Measurements from ENCODE around the gene SERPINB12.

SERPINB12 gene, protein sequence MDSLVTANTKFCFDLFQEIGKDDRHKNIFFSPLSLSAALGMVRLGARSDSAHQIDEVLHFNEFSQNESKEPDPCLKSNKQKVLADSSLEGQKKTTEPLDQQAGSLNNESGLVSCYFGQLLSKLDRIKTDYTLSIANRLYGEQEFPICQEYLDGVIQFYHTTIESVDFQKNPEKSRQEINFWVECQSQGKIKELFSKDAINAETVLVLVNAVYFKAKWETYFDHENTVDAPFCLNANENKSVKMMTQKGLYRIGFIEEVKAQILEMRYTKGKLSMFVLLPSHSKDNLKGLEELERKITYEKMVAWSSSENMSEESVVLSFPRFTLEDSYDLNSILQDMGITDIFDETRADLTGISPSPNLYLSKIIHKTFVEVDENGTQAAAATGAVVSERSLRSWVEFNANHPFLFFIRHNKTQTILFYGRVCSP

DNA sequence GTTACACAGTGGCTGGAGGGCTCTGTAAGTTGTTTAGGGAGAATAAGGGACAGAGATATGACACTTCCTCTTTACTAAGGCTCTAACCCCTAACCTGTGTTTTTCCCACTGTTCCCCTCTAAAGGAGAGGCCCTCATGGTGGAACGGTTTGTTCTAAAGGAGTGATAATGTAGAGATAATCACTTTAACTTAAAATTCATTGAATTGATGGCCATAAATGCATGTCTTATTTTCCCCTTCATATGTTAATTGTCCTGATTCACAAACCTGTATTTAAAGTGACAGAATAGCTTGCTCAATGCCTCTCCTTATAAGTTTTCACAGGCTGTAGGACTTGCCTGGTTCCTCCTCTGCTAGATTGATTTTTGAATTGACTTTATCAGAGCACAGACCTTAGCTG, at the start of gene SERPINB12:
Gene SERPINB12 (plus strand): TSS at position 301 of the 400 bp plus-strand sequence. CDS start 13,791 bp downstream, outside the sequence.
- DNase-seq = no peak

DNA sequence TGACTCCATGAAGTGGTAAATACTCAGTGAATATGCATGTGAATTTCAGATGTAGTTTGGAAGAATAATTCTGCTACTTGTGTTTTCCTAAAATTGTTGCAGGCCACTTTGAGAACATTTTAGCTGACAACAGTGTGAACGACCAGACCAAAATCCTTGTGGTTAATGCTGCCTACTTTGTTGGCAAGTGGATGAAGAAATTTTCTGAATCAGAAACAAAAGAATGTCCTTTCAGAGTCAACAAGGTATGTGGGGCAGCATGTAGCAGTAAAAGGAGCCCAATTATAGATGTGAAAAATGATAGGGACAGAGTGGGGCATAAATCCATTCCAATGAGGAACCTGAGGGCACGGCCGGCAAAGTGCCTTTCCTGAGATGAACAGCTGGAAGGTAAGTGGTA, 49.3 kb upstream of the SERPINB12 start:
- DNase-seq = no peak

DNA sequence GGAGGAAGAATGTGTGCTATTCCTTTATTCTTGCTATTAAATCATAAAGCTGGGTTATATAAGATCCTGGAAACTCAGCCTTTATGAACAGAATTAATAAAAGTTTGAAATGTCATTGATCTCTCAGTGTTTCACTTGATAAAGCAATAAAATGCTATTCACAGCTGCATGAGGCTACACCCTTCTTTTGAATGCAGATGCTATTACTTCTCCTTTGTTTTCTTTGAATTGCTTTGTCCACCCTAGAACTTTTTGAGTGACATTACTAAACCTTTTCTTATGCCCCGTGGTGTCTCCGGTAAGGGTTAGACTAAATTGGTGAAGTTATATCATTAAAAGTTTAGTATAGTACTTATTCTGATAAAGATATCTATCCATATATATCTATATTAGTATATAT, 46.5 kb upstream of the SERPINB12 start:
- DNase-seq = no peak

DNA sequence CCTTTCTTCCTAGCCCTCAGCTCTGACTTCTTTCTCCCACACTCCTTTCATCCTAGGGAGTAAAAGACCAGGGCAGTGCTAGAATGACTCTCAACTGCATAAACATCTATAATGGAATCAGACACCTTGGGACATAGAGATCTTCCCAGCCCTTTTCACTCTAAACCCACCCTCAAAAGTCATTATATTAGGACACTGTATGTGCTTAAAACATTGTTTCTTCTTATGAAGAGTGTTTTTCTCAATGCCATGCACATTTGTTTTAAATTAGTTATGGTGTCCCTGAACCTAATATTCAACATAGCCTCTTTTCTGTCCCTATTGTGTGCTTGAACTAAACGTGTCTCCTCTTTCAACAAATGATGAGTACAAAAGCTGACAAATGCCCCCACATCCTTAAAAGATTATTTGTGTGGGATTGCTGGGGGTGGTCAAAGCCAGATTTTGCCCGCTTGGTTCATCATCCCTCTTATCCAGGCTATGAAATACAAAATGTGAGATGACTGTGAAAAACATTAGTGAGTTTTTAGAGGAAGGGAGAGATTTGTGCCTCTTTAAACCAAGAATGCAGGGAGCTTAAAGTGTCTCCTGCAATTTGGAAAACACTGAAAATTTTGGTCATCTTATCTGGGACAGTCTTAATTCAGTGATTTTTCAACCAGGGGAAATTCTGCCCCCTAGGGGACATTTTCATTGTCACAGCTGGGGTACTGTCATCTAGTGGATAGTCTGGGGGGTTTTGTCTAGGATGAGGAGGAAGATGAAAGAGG, 36.4 kb upstream of the SERPINB12 start:
- peak; percentile 29 for DNase-seq

DNA sequence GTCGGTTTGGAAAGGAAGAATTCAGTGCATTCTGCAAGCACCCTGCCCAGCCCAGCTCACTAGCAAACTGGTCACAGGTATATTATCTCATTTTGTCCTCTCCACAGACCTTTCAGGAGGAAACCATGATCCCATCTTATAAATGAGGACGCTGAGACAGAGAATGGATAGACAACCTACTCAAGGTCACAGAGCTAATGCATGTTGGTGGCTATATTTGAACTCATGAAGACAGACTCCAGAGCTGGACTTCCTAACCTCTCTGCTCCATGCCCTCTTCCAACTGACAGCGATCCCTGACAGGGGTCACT, 35.9 kb upstream of the SERPINB12 start:
- DNase-seq = no peak

DNA sequence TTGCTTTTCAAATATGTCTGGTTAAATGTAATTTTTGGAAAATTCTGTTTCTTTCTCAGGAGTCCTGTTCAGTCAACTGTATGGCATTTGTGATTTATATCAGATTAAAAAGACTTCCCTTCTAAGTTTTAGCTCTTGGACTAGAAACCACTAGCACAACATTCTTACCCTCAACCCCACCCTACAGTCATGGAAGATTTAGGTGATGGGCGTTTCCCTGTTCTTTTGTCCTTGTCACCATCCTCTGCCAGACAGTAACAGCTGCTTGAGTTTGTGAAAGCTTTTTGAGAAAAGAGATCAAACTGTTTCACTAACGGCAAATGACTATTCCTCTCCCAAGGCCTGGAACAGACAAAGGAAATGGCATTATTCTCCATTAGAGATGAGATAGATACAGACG, 33.6 kb upstream of the SERPINB12 start:
- DNase-seq = peak; percentile 1

DNA sequence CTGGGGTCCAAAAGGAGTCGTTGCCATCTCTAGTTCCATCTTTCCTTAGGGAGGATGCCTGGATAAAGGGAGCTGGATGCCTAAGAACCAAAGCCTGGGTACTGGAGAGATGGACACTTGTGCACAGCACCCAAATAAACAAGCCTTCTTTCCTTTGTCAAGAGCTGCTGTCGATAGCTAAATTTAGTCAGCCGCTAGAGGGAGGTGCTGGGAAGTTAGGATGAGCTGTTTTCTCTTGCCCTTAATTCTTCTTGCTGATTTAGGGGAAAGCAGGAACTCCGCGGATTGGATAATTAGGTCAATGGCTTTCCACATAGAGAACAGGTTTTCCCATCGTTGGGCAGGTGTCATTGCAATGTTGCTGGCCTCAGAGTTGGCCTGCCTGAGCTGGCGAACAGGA, 30.9 kb upstream of the SERPINB12 start:
- peak; percentile 55 for DNase-seq

DNA sequence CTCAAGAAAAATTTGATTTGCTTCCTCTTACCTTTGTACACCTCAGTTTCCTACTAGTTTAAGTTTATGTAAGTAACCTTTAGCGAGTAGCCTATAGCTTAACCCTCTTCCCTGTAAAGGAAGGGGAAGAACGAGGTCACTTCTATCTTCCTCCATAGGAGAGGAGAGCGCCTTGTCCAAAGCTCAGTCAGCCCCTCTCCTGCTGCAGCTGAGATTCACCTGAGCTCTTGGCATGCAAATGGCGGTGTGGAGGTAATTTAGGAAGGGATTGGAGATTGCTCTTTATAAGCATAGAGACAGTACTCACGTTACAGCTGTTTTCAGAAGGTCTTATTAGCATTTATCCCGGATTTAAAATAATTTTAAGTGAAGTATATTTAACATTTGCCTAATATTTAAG, 27.8 kb upstream of the SERPINB12 start:
- DNase-seq = no peak

DNA sequence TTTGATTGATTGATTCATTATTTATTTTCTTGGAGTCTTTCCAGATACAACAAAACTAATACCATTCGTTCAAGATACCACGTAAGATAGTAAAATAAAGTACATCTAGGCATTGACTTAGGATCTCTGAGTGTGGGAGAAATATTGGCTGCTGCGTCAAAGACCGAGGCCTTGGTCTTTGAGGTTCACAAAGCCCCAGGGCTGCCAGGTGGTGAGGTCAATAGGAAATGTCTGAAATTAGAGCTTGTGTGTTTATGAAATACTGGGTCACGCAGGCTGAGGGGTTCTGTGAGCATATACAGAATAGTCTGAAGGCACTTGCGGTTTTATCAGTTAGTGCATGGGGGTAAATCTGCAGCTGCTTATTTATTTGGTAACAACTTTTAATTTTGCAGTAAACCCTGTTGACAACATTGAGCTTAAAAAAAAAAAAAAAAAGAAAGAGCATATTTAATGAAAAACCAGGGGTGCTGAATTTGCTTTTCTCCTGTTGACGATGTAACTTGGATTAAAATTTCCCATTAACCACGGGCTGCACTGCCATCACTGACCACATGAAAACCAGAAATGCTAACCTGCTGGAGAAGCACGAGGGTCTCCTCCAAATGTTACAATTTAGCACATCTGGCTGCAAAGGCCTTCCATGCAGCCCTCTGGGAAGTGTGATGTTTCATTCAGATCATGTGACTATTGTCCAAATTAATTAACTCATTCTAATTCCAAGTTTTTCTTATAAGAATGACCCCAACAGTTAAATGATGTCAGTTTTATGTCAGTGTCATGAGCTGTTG, 27.1 kb upstream of the SERPINB12 start:
- DNase-seq = no peak

DNA sequence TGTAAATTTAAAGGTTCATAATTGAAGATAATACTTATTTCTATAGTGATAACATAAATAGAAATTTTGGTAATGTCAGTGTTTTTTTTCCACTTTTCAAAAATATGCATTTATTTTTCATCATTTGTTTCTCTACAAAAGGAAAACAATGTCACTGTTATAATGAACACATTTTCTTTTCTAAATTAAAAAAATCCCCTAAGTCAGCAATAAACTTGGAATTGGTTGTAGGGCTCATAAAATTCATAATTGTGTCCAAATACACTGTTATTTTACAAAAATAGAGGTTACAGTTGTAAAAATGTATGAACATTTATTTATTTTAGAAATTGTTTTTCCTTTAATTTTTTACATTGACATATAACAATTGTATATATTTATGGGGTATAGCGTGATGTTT, 26.4 kb upstream of the SERPINB12 start:
- DNase-seq = no peak

DNA sequence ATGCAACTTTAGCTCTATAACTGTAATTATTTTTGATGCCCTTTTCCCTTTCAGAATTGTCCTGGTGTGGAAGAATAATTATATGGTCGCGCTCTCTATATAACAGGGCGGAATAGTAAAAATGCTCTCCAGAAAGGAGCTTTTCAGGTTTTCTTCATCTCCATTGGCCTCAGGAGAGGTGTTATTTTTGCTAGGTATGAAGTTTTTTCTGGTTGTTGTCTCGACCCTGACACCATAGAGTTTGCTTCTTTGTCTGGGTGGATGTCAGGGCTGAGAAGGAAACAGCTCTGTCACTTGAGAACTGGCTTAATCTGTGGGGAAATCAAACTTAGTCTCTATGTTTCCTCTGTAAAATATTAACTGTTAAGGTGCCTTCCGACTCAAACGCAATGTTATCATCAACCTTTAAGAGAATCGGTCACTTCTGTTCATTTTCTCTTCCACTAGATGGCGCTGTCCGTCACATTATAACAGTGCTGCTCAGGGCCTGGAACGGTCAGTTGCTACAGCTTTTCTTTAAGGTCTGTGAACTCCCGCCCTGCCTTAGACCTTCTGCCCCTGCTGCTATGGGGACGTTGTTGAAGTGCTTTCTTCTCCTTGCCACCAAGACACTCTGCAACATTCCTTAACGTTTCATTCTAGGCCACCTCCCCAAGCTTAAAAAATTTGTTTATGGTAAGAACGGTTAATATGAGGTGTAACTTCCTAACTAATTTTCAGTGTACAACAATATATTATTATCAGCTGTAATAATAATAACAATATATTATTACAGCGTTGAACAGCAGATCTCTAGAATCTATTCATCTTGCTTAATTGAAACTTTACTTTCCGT, 23.8 kb upstream of the SERPINB12 start:
- peak; percentile 74 for DNase-seq

DNA sequence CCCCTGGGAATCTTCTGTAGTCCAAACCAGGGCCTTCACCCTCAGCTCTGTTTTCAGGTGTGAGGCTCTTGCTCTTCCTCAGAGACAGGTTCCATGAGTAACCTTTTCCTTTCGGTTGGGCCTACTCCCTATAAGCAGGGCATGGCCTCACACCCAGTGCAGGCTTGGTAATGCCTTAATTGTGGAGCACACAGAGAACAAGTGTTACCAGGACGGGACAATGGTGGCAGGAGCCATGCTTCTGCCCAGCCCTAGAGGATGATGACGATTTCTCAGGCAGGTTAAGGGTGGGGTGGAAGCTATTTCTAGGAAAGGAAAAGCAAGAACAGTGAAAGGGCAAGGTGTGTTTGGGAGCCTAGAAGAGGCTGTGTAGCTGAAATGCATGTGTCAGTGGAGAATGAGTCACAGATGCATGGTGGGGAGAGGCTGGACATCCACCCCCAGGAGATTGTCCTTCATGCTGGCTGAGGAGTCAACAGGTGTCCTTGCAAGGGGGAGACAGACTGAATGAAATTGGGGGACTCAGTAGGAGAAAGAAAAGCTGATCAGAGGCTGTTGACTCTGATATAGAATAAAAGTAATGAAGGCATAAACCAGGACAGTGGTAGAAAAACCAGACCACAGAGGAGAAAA, 22.0 kb upstream of the SERPINB12 start:
- DNase-seq = no peak

DNA sequence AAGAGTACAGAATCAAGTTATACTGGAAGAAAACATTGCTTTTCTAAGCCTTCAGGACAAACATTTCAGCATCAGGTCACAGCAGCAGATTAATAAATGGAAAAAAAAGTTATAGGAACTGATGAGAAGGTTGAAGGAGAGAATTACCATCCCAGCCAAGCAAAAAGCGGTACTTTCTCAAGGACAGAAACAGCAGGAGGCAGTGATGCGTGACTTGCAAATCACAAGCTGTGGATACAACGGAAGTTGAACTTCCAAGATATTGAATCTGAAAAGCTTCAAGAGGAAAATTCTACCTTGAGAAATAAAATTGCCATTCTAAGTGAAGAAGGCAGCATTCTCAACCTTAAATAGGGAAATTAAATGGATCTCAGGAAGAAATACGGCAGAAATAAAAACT, 18.5 kb upstream of the SERPINB12 start:
- peak; percentile 7 for DNase-seq

DNA sequence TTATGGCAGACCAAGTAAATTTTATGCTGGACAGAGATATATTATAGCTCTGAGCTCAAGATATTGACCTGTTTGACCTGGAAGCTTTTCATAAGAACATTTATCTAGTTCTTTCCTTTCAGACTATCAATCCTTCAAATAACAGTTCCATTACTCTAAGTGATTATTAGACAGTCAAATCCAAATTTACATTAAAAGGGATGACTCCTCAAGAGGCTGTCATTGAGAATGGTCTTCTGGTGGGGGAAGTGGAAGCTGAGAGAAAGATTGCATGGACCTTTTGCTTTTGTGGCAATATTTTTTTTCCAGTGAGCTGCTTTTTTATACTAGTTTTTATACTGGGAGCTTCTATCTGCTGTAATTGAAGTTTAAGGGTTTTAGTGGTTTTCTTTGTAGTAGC, 14.9 kb upstream of the SERPINB12 start:
- no peak for DNase-seq

DNA sequence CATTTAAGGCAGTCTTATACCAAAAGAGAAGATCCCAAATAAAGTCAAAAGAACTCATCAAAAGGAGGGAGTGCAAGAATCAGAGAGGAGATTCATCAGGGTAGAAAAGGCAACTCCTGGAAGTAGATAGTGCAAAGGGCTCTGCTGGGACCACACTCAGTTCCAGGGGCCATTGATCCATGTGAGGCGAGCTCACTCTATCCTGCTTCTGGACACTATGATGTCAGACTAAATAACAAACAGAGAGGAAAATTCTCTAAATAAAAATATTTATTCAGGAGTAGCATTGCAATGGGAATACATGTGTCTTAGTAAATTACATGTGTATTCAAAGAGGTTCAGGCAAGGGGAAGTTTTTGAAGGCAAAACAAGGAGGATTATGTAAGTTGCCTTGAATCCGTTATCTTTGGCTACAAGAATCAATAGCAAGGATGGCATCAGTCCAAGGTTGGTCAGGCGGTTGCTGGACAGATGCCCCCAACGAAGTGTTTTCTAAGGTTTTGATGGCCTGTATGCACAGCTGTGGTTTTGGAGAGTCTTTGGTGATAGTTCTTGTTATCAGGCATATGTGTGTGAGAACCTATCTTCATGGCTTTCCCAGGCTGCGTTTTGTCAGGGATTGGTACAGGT, 13.2 kb upstream of the SERPINB12 start:
- no peak for DNase-seq

DNA sequence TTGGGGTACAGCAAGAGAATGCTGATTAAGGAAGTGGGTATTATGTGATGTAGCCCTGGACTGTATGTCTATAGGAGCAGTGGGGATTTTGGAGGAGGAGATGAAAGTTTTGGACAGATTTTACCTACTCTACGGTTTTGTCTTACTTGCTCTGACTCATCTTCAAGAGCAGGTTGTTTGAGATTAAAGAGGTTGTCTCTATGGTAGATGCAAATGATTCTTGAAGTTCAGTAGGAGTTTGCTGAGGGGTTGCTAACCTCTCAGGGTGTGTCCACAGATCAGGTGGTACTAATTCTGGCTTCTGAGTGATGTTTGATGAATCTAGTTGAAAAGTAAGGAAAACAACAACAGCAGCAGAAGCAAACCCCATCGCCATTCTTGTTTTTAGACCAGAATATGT, 9.7 kb upstream of the SERPINB12 start:
- DNase-seq = no peak

DNA sequence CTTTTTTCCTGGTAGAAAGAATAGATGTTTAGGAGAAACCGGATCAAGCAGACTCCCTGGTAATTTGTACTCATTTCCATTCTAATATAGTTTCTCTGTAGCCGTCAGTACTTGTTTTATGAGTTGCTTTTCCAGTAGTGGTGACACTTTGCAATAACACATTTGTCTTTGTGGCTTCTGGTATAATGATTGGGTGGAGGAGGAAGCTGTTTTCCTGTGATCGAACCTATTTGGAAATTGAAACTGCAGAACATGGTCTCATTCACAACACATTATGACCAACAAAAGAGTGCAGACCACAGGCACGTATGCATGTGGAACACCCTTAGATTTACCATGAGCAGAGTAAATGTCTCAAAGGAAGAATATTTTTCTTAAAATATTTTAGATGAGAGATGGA, 7.6 kb upstream of the SERPINB12 start:
- DNase-seq = no peak

DNA sequence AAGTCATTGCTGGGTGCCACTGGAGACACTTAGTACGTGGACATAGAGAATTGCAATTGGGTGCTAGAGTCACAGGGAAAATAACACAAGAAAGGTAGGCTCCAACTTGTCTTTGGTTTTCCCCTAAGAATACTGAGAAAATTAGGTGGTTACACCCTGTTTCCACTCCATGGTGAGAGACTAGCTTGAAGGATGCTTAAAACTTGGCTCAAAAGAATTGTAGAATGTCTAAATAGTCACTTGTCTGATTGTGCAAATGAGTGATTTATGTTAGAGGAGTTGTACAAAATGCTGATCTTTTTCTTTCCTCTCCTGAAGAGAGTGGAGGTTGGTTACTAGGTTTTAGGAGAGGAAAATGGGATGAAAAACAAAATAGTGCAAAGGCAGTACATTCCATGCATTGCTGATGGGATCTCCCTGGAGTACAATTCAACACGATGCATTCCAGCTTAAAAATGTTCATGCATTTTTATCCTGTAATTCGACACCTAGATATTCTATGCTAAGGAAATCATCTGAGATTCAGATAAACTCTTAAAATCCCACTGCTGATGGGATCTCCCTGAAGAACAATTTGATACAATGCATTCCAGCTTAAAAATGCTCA, 2.2 kb upstream of the SERPINB12 start:
- DNase-seq = peak; percentile 90

DNA sequence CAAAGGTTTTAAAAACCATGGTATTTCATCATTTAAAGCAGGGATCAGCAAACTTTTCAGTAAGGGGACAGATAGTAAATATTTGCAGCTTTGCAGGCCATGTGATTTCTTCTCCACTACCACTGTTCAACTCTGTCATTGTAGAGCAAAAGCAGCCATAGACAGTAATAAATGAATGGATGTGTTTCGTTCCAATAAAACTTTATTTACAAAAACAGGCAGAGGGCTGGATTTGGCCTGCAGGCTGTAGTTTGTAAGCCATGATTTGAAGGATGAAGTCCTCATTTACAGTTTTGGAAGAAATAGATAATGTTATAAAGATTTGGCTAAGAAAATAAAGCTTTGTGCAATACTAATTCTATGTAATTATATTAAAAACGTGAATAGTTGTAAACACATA, 1.8 kb downstream of the SERPINB12 start:
- DNase-seq = no peak

DNA sequence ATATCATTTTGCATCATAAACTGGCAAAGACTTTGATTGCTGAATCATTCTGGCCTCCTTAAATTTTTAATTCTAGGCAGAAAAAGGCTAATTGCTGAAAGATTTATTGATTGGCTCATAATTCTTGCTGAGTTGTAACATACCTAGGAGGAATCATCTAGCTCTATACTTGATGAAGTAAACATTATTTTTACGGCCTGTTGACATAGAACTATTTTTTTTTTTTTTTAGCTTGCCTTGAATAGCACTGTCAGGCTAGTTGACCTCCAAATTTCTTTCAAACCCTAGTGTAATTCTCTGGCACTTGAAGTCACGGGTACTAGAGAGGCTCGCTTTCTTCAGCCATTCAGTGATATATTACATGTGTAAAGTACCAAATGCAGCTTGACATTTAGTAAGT, 2.8 kb downstream of the SERPINB12 start:
- DNase-seq = peak; percentile 8

DNA sequence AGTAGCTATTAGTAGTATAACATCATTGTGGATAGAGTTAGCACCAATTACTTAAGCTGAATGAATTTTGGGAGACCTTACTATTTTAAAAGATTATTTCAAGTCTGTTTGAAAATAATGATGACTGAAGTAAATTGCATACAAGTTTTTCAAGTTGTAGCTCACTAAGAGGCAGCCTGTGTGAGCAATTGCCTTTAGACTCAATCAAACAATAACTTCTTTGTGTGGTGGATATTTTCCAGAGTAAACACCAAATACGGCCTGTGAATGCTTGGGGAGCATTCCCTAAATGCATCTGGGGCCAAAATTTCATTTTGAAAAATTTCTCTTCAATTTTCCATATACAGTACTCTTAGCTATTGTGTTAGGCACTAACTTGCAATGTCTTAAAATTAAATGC, 7.9 kb downstream of the SERPINB12 start:
- no peak for DNase-seq

All from fibroblast of skin of right biceps (primary cell).